ENCODE measurements around the gene ZNF687. TPM values are rescaled to one million over a fixed set of nuclear protein-coding genes. Genes with fewer than 3 reads are reported as not detected.

Gene ZNF687
- total and polyA plus RNA-seq, 4 donors = 9.6 to 24.9 (median 16.9) TPM

- no peaks in the 10 kb centered on the region for H3K9me3 ChIP-seq (ENCODE audit: control insufficient read depth, insufficient read depth, low read length)
- DNase-seq (ENCODE audit: low read depth in 4 of 6, low spot score in 6 of 6) = no peak
- H3K36me3 ChIP-seq (ENCODE audit: control insufficient read depth, insufficient read depth, low read length) = peaks cover 51% of the 10 kb centered on the region
- peak overlapping the region; percentile 4 for H3K27ac ChIP-seq (ENCODE audit: low read depth, low read length)
- H3K4me1 ChIP-seq (ENCODE audit: control insufficient read depth, insufficient read depth, low read length) = peaks cover 22% of the 10 kb centered on the region
- H3K4me3 ChIP-seq (ENCODE audit: low read depth, low read length) = no peak overlapping the region
- WGBS (ENCODE audit: insufficient coverage) = 70% methylated on average over 4 of the region's 7 CpGs
- H3K27me3 ChIP-seq (ENCODE audit: control insufficient read depth, insufficient read depth, low read length) = no peaks in the 10 kb centered on the region
Measured at GRCh38 chr1:151311589-151312331, 29.7 kb downstream of the ZNF687 start.

- H3K27ac ChIP-seq (ENCODE audit: low read depth, low read length) = peak overlapping the region; percentile 18
Measured at GRCh38 chr1:151312411-151312810, 30.3 kb downstream of the ZNF687 start.

GRCh38 chr1:151312826-151313225 lies 30.7 kb downstream of the ZNF687 start:
- Histone ChIP-seq H3K36me3 (ENCODE audit: control insufficient read depth, insufficient read depth, low read length) (peaks cover 52% of the 10 kb centered on the region), H3K4me3 (ENCODE audit: low read depth, low read length) (no peak overlapping the region), H3K27me3 (ENCODE audit: control insufficient read depth, insufficient read depth, low read length) (no peaks in the 10 kb centered on the region), H3K9me3 (ENCODE audit: control insufficient read depth, insufficient read depth, low read length) (no peaks in the 10 kb centered on the region), H3K4me1 (ENCODE audit: control insufficient read depth, insufficient read depth, low read length) (peaks cover 22% of the 10 kb centered on the region), H3K27ac (ENCODE audit: low read depth, low read length) (peak overlapping the region; percentile 18)
- DNase-seq (ENCODE audit: low read depth in 4 of 6, low spot score in 6 of 6) = no peak
- 92% methylated on average over 6 of the region's 8 CpGs for WGBS (ENCODE audit: insufficient coverage)

More at GRCh38 chr1:151312411-151312810, 30.3 kb downstream of the ZNF687 start:
- WGBS (ENCODE audit: insufficient coverage) = 86% methylated on average over 2 of the region's 4 CpGs
- DNase-seq (ENCODE audit: low read depth in 4 of 6, low spot score in 6 of 6) = no peak
- Histone ChIP-seq H3K4me1 (ENCODE audit: control insufficient read depth, insufficient read depth, low read length) (peaks cover 22% of the 10 kb centered on the region), H3K36me3 (ENCODE audit: control insufficient read depth, insufficient read depth, low read length) (peaks cover 52% of the 10 kb centered on the region), H3K9me3 (ENCODE audit: control insufficient read depth, insufficient read depth, low read length) (no peaks in the 10 kb centered on the region), H3K27me3 (ENCODE audit: control insufficient read depth, insufficient read depth, low read length) (no peaks in the 10 kb centered on the region), H3K4me3 (ENCODE audit: low read depth, low read length) (no peak overlapping the region)

- H3K9me3 ChIP-seq (ENCODE audit: control insufficient read depth, insufficient read depth, low read length) = no peaks in the 10 kb centered on the region
- peak overlapping the region; percentile 60 for H3K27ac ChIP-seq (ENCODE audit: low read depth, low read length)
- no peaks in the 10 kb centered on the region for H3K27me3 ChIP-seq (ENCODE audit: control insufficient read depth, insufficient read depth, low read length)
- 80% methylated on average over 1 of the region's 2 CpGs for WGBS (ENCODE audit: insufficient coverage)
- no peak overlapping the region for H3K4me3 ChIP-seq (ENCODE audit: low read depth, low read length)
- DNase-seq (ENCODE audit: low read depth in 4 of 6, low spot score in 6 of 6) = no peak
- H3K36me3 ChIP-seq (ENCODE audit: control insufficient read depth, insufficient read depth, low read length) = peaks cover 47% of the 10 kb centered on the region
- peaks cover 22% of the 10 kb centered on the region for H3K4me1 ChIP-seq (ENCODE audit: control insufficient read depth, insufficient read depth, low read length)
Measured at GRCh38 chr1:151313501-151313900, 31.4 kb downstream of the ZNF687 start.

- Histone ChIP-seq H3K27me3 (ENCODE audit: control insufficient read depth, insufficient read depth, low read length) (no peaks in the 10 kb centered on the region), H3K4me3 (ENCODE audit: low read depth, low read length) (no peak overlapping the region), H3K36me3 (ENCODE audit: control insufficient read depth, insufficient read depth, low read length) (peaks cover 48% of the 10 kb centered on the region), H3K9me3 (ENCODE audit: control insufficient read depth, insufficient read depth, low read length) (no peaks in the 10 kb centered on the region), H3K27ac (ENCODE audit: low read depth, low read length) (peak overlapping the region; percentile 60), H3K4me1 (ENCODE audit: control insufficient read depth, insufficient read depth, low read length) (peaks cover 22% of the 10 kb centered on the region)
- no CpG with 5 or more reads among the region's 3 CpGs for WGBS (ENCODE audit: insufficient coverage)
- peak in 3 of 6 donors; percentile 26 to 84 (median 30) for DNase-seq (ENCODE audit: low read depth in 4 of 6, low spot score in 6 of 6)
Measured at GRCh38 chr1:151314137-151314875, 32.2 kb downstream of the ZNF687 start.

GRCh38 chr1:151315565-151316235 lies 33.6 kb downstream of the ZNF687 start:
- 95% methylated on average over 17 of the region's 17 CpGs for WGBS (ENCODE audit: insufficient coverage)
- Histone ChIP-seq H3K27ac (ENCODE audit: low read depth, low read length) (no peak overlapping the region), H3K9me3 (ENCODE audit: control insufficient read depth, insufficient read depth, low read length) (no peaks in the 10 kb centered on the region), H3K4me1 (ENCODE audit: control insufficient read depth, insufficient read depth, low read length) (peaks cover 13% of the 10 kb centered on the region), H3K4me3 (ENCODE audit: low read depth, low read length) (no peak overlapping the region), H3K27me3 (ENCODE audit: control insufficient read depth, insufficient read depth, low read length) (no peaks in the 10 kb centered on the region), H3K36me3 (ENCODE audit: control insufficient read depth, insufficient read depth, low read length) (peaks cover 48% of the 10 kb centered on the region)
- no peak for DNase-seq (ENCODE audit: low read depth in 4 of 6, low spot score in 6 of 6)

GRCh38 chr1:151318975-151319374 lies 36.9 kb downstream of the ZNF687 start:
- no peak overlapping the region for H3K4me3 ChIP-seq (ENCODE audit: low read depth, low read length)
- no peaks in the 10 kb centered on the region for H3K27me3 ChIP-seq (ENCODE audit: control insufficient read depth, insufficient read depth, low read length)
- 100% methylated on average over 1 of the region's 3 CpGs for WGBS (ENCODE audit: insufficient coverage)
- DNase-seq (ENCODE audit: low read depth in 4 of 6, low spot score in 6 of 6) = no peak
- H3K9me3 ChIP-seq (ENCODE audit: control insufficient read depth, insufficient read depth, low read length) = no peaks in the 10 kb centered on the region
- peaks cover 52% of the 10 kb centered on the region for H3K36me3 ChIP-seq (ENCODE audit: control insufficient read depth, insufficient read depth, low read length)
- no peak overlapping the region for H3K27ac ChIP-seq (ENCODE audit: low read depth, low read length)
- peaks cover 4% of the 10 kb centered on the region for H3K4me1 ChIP-seq (ENCODE audit: control insufficient read depth, insufficient read depth, low read length)

- Histone ChIP-seq H3K36me3 (ENCODE audit: control insufficient read depth, insufficient read depth, low read length) (peaks cover 33% of the 10 kb centered on the region), H3K9me3 (ENCODE audit: control insufficient read depth, insufficient read depth, low read length) (no peaks in the 10 kb centered on the region), H3K27me3 (ENCODE audit: control insufficient read depth, insufficient read depth, low read length) (no peaks in the 10 kb centered on the region), H3K4me1 (ENCODE audit: control insufficient read depth, insufficient read depth, low read length) (peaks cover 9% of the 10 kb centered on the region), H3K27ac (ENCODE audit: low read depth, low read length) (no peak overlapping the region), H3K4me3 (ENCODE audit: low read depth, low read length) (no peak overlapping the region)
- WGBS (ENCODE audit: insufficient coverage) = 93% methylated on average over 3 of the region's 4 CpGs
- DNase-seq (ENCODE audit: low read depth in 4 of 6, low spot score in 6 of 6) = no peak
Measured at GRCh38 chr1:151324390-151324930, 42.4 kb downstream of the ZNF687 start.

- Histone ChIP-seq H3K4me1 (ENCODE audit: control insufficient read depth, insufficient read depth, low read length) (peaks cover 9% of the 10 kb centered on the region), H3K36me3 (ENCODE audit: control insufficient read depth, insufficient read depth, low read length) (peaks cover 28% of the 10 kb centered on the region), H3K27ac (ENCODE audit: low read depth, low read length) (no peak overlapping the region), H3K27me3 (ENCODE audit: control insufficient read depth, insufficient read depth, low read length) (no peaks in the 10 kb centered on the region), H3K4me3 (ENCODE audit: low read depth, low read length) (no peak overlapping the region), H3K9me3 (ENCODE audit: control insufficient read depth, insufficient read depth, low read length) (no peaks in the 10 kb centered on the region)
- 93% methylated on average over 2 of the region's 7 CpGs for WGBS (ENCODE audit: insufficient coverage)
- no peak for DNase-seq (ENCODE audit: low read depth in 4 of 6, low spot score in 6 of 6)
Measured at GRCh38 chr1:151325231-151325630, 43.1 kb downstream of the ZNF687 start.
